GM12878 (cell line): Measurements from ENCODE around the gene PPP2R3A. TPM values are rescaled to one million over a fixed set of nuclear protein-coding genes. Genes with fewer than 3 reads are reported as not detected.

Experiments
- ASH2L ChIP-seq: fragments of 300-600, 200-600 bp; sonication (generic); IDR thresholded peaks from 2 replicates; pipeline ENCODE4 v1.6.1; 2017; ENCODE audit warnings: low read depth, mild to moderate bottlenecking, borderline replicate concordance
- BMI1 ChIP-seq: fragments of 450-650 bp; IDR thresholded peaks from 2 replicates; pipeline ENCODE4 v1.6.1; 2016; ENCODE audit warnings: mild to moderate bottlenecking, moderate library complexity, borderline replicate concordance
- CBX3 ChIP-seq: fragments of 200-600 bp; sonication (generic); IDR thresholded peaks from 2 replicates; pipeline ENCODE4 v1.6.1; 2016; ENCODE audit warnings: low read depth, borderline replicate concordance
- CHD1 ChIP-seq: IDR thresholded peaks from 2 replicates; pipeline ENCODE4 v1.6.1; 2012; ENCODE audit warnings: low read depth, low read length, improper control_type of control experiment
- FOXK2 ChIP-seq: fragments of 450-650 bp; IDR thresholded peaks from 2 replicates; pipeline ENCODE4 v1.6.1; 2017; ENCODE audit warnings: mild to moderate bottlenecking, moderate library complexity
- GATAD2B ChIP-seq: fragments of 450-650 bp; conservative IDR thresholded peaks from 2 replicates; pipeline ENCODE4 v1.6.1; 2017; ENCODE audit warnings: low read depth, mild to moderate bottlenecking, moderate library complexity
- IRF4 ChIP-seq: IDR thresholded peaks from 2 replicates; pipeline ENCODE4 v1.6.1; 2011; ENCODE audit warnings: low read depth, low read length
- JUNB ChIP-seq: IDR thresholded peaks from 2 replicates; pipeline ENCODE4 v1.6.1; 2016; ENCODE audit warnings: antibody characterized with exemption, mild to moderate bottlenecking
- MEF2B ChIP-seq: fragments of 450-650 bp; IDR thresholded peaks from 2 replicates; pipeline ENCODE4 v1.6.1; 2018; ENCODE audit warnings: mild to moderate bottlenecking, moderate library complexity; ENCODE audit not compliant: partially characterized antibody, poor library complexity, severe bottlenecking
- MTA3 ChIP-seq: IDR thresholded peaks from 2 replicates; pipeline ENCODE4 v1.6.1; 2012; ENCODE audit warnings: low read length, inconsistent platforms, borderline replicate concordance
- MXI1 ChIP-seq: fragments of 150-350 bp; IDR thresholded peaks from 2 replicates; pipeline ENCODE4 v1.6.1; 2011; ENCODE audit warnings: low read depth, mild to moderate bottlenecking, inconsistent platforms, low read length, improper control_type of control experiment
- MYB ChIP-seq: fragments of 150-350 bp; IDR thresholded peaks from 2 replicates; pipeline ENCODE4 v1.6.1; 2014; ENCODE audit warnings: mild to moderate bottlenecking, low read depth, low read length, borderline replicate concordance
- NRF1 ChIP-seq: conservative IDR thresholded peaks from 2 replicates; pipeline ENCODE4 v1.6.1; 2011; ENCODE audit warnings: mild to moderate bottlenecking, low read depth, low read length, improper control_type of control experiment
- POLR2A ChIP-seq: IDR thresholded peaks from 2 replicates; pipeline ENCODE4 v1.6.1; 2011; ENCODE audit warnings: low read depth, mild to moderate bottlenecking, low read length
- RAD51 ChIP-seq: fragments of 450-650 bp; IDR thresholded peaks from 2 replicates; pipeline ENCODE4 v1.6.1; 2016; ENCODE audit warnings: moderate library complexity, mild to moderate bottlenecking, inconsistent platforms
- WRNIP1 ChIP-seq: IDR thresholded peaks from 2 replicates; pipeline ENCODE4 v1.6.1; 2011; ENCODE audit warnings: low read depth, low read length, improper control_type of control experiment, borderline replicate concordance
- ZNF207 ChIP-seq: fragments of 450-650 bp; IDR thresholded peaks from 2 replicates; pipeline ENCODE4 v1.6.1; 2014; ENCODE audit warnings: antibody characterized with exemption, mild to moderate bottlenecking, borderline replicate concordance
- polyA plus RNA-seq, 11 experiments: library from polyadenylated mRNA; depleted of rRNA in 4 of 11; unstranded in 6 of 11; stranded (reverse) in 5 of 11; fragments of >200 nt; fragmentation: Nextera tagmentation in 4 of 11; fragmentation: Illumina TruSeq in 1 of 11; extraction: Ambion mirVana in 4 of 11; extraction: Trizol in 1 of 11; gene quantifications; 1 replicate in 1 of 11; 2 replicates in 10 of 11; pipeline versions ENCODE4 v1.2.1 to v1.2.3, GENCODE V29; 2011 to 2016; ENCODE audit warnings: inconsistent platforms in 2 of 11, missing spikeins in 2 of 11, low read depth in 1 of 11
- total RNA-seq, 4 experiments: library from RNA; depleted of rRNA in 3 of 4; stranded (reverse); fragments of >200 nt in 3 of 4; fragmentation: Illumina TruSeq in 1 of 4; extraction: Trizol in 1 of 4; gene quantifications; 2 replicates each; pipeline versions ENCODE4 v1.2.1 to v1.2.3, GENCODE V29; 2013 to 2021
- TF ChIP-seq, protein P1 (sequence below): fragments of 450-650 bp; IDR thresholded peaks from 2 replicates; pipeline ENCODE4 v1.6.1; 2017; ENCODE audit warnings: mild to moderate bottlenecking, low read depth, inconsistent platforms; ENCODE audit not compliant: poor library complexity, severe bottlenecking
- TF ChIP-seq, protein P2 (sequence below): fragments of 450-650 bp; formaldehyde crosslinking; IDR thresholded peaks from 2 replicates; pipeline ENCODE4 v1.4.0; 2020; ENCODE audit warnings: mild to moderate bottlenecking, moderate library complexity
- TF ChIP-seq, protein P3 (sequence below): IDR thresholded peaks from 2 replicates; pipeline ENCODE4 v1.6.1; 2012; ENCODE audit warnings: mild to moderate bottlenecking, low read depth, low read length
- TF ChIP-seq, protein P4 (sequence below): IDR thresholded peaks from 2 replicates; pipeline ENCODE4 v1.6.1; 2011; ENCODE audit warnings: mild to moderate bottlenecking, low read depth, low read length, moderate library complexity; ENCODE audit not compliant: insufficient replicate concordance

PPP2R3A gene
- total and polyA plus RNA-seq, 10 of the 15 experiments (the other 5 are each of a cell fraction or from before 2014, with no cell fraction given): under 0.01 to 0.16 (median 0.06) TPM; not detected in 5

DNA sequence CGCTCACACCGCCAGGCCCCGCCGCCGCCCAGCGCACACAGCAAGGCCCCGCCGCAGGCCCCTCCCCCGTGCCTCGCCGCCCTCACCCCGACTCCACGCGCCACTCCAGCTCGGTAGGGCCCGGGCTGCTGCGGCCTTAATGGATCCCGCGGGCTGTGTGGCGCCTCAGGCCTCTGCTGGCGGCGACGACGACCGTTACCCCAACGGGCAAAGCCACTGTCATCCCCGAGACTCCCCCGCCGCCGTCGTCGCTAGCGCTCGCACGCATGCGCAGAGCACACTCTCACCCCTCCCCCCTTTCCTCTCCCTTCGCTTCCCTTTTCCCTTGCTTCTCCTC lies 230.5 kb downstream of the PPP2R3A start, which contains the start of gene MSL2 (continued):
- TF ChIP-seq, protein P1, sequence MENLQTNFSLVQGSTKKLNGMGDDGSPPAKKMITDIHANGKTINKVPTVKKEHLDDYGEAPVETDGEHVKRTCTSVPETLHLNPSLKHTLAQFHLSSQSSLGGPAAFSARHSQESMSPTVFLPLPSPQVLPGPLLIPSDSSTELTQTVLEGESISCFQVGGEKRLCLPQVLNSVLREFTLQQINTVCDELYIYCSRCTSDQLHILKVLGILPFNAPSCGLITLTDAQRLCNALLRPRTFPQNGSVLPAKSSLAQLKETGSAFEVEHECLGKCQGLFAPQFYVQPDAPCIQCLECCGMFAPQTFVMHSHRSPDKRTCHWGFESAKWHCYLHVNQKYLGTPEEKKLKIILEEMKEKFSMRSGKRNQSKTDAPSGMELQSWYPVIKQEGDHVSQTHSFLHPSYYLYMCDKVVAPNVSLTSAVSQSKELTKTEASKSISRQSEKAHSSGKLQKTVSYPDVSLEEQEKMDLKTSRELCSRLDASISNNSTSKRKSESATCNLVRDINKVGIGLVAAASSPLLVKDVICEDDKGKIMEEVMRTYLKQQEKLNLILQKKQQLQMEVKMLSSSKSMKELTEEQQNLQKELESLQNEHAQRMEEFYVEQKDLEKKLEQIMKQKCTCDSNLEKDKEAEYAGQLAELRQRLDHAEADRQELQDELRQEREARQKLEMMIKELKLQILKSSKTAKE: no peak
- TF ChIP-seq MEF2B (no peak), JUNB (no peak), CBX3 (no peak), RAD51 (no peak), ASH2L (peak; percentile 55; the same call in 1 of the 2 replicates), NRF1 (no peak), CHD1 (no peak), WRNIP1 (no peak), GATAD2B (no peak), MXI1 (0 out of 2 replicates have a peak, but pooled peaks have one; percentile 2), BMI1 (no peak), IRF4 (no peak), MTA3 (no peak), FOXK2 (no peak), MYB (no peak), ZNF207 (no peak), POLR2A (peak; percentile 74)
- TF ChIP-seq, protein P2, sequence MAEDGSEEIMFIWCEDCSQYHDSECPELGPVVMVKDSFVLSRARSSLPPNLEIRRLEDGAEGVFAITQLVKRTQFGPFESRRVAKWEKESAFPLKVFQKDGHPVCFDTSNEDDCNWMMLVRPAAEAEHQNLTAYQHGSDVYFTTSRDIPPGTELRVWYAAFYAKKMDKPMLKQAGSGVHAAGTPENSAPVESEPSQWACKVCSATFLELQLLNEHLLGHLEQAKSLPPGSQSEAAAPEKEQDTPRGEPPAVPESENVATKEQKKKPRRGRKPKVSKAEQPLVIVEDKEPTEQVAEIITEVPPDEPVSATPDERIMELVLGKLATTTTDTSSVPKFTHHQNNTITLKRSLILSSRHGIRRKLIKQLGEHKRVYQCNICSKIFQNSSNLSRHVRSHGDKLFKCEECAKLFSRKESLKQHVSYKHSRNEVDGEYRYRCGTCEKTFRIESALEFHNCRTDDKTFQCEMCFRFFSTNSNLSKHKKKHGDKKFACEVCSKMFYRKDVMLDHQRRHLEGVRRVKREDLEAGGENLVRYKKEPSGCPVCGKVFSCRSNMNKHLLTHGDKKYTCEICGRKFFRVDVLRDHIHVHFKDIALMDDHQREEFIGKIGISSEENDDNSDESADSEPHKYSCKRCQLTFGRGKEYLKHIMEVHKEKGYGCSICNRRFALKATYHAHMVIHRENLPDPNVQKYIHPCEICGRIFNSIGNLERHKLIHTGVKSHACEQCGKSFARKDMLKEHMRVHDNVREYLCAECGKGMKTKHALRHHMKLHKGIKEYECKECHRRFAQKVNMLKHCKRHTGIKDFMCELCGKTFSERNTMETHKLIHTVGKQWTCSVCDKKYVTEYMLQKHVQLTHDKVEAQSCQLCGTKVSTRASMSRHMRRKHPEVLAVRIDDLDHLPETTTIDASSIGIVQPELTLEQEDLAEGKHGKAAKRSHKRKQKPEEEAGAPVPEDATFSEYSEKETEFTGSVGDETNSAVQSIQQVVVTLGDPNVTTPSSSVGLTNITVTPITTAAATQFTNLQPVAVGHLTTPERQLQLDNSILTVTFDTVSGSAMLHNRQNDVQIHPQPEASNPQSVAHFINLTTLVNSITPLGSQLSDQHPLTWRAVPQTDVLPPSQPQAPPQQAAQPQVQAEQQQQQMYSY (CRISPR knock-in tag): no peak
- TF ChIP-seq, protein P3, sequence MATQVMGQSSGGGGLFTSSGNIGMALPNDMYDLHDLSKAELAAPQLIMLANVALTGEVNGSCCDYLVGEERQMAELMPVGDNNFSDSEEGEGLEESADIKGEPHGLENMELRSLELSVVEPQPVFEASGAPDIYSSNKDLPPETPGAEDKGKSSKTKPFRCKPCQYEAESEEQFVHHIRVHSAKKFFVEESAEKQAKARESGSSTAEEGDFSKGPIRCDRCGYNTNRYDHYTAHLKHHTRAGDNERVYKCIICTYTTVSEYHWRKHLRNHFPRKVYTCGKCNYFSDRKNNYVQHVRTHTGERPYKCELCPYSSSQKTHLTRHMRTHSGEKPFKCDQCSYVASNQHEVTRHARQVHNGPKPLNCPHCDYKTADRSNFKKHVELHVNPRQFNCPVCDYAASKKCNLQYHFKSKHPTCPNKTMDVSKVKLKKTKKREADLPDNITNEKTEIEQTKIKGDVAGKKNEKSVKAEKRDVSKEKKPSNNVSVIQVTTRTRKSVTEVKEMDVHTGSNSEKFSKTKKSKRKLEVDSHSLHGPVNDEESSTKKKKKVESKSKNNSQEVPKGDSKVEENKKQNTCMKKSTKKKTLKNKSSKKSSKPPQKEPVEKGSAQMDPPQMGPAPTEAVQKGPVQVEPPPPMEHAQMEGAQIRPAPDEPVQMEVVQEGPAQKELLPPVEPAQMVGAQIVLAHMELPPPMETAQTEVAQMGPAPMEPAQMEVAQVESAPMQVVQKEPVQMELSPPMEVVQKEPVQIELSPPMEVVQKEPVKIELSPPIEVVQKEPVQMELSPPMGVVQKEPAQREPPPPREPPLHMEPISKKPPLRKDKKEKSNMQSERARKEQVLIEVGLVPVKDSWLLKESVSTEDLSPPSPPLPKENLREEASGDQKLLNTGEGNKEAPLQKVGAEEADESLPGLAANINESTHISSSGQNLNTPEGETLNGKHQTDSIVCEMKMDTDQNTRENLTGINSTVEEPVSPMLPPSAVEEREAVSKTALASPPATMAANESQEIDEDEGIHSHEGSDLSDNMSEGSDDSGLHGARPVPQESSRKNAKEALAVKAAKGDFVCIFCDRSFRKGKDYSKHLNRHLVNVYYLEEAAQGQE: no peak
- TF ChIP-seq, protein P4, sequence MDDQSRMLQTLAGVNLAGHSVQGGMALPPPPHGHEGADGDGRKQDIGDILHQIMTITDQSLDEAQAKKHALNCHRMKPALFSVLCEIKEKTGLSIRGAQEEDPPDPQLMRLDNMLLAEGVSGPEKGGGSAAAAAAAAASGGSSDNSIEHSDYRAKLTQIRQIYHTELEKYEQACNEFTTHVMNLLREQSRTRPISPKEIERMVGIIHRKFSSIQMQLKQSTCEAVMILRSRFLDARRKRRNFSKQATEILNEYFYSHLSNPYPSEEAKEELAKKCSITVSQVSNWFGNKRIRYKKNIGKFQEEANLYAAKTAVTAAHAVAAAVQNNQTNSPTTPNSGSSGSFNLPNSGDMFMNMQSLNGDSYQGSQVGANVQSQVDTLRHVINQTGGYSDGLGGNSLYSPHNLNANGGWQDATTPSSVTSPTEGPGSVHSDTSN: no peak
